ENCODE data around the gene SPATA13.
A peak's percentile ranks its signal among the peaks of the same experiment; 100 is the strongest.

SPATA13 gene

GRCh38 chr13:24251525-24251924, 91.0 kb downstream of the SPATA13 start:
- peak in 2 of 3 experiments; percentile 68 to 70 for DNase-seq (ENCODE audit: low read depth in 3 of 3)

GRCh38 chr13:24252136-24252535, 91.6 kb downstream of the SPATA13 start:
- DNase-seq (ENCODE audit: low read depth in 3 of 3), result no peak

- DNase-seq (ENCODE audit: low read depth in 3 of 3), result no peak
Measured at GRCh38 chr13:24253520-24254145, 93.1 kb downstream of the SPATA13 start.

GRCh38 chr13:24254146-24254841, 93.8 kb downstream of the SPATA13 start:
- DNase-seq (ENCODE audit: low read depth in 3 of 3), result peak in 1 of 3 experiments; percentile 41

- DNase-seq (ENCODE audit: low read depth in 3 of 3), result no peak
Measured at GRCh38 chr13:24257497-24257896, 97.0 kb downstream of the SPATA13 start.

GRCh38 chr13:24261566-24261965, 101.0 kb downstream of the SPATA13 start:
- DNase-seq (ENCODE audit: low read depth in 3 of 3), result no peak

- no peak for DNase-seq (ENCODE audit: low read depth in 3 of 3)
Measured at GRCh38 chr13:24263632-24264031, 103.1 kb downstream of the SPATA13 start.

- DNase-seq (ENCODE audit: low read depth in 3 of 3), result peak in 2 of 3 experiments; percentile 60 to 75
Measured at GRCh38 chr13:24264976-24265375, 104.5 kb downstream of the SPATA13 start.

- DNase-seq (ENCODE audit: low read depth in 3 of 3), result no peak
Measured at GRCh38 chr13:24265453-24265852, 104.9 kb downstream of the SPATA13 start.

GRCh38 chr13:24267274-24267673, 106.8 kb downstream of the SPATA13 start:
- no peak for DNase-seq (ENCODE audit: low read depth in 3 of 3)

GRCh38 chr13:24267801-24268200, 107.3 kb downstream of the SPATA13 start:
- no peak for DNase-seq (ENCODE audit: low read depth in 3 of 3)

- DNase-seq (ENCODE audit: low read depth in 3 of 3), result no peak
Measured at GRCh38 chr13:24269821-24270220, 109.3 kb downstream of the SPATA13 start.

- DNase-seq (ENCODE audit: low read depth in 3 of 3), result peak in 1 of 3 experiments; percentile 46
Measured at GRCh38 chr13:24270639-24271141, 110.2 kb downstream of the SPATA13 start.

GRCh38 chr13:24271231-24271600, 110.7 kb downstream of the SPATA13 start:
- DNase-seq (ENCODE audit: low read depth in 3 of 3), result no peak

- peak in 1 of 3 experiments; percentile 47 for DNase-seq (ENCODE audit: low read depth in 3 of 3)
Measured at GRCh38 chr13:24271601-24272451, 111.3 kb downstream of the SPATA13 start.

- no peak for DNase-seq (ENCODE audit: low read depth in 3 of 3)
Measured at GRCh38 chr13:24272452-24273161, 112.1 kb downstream of the SPATA13 start.

- no peak for DNase-seq (ENCODE audit: low read depth in 3 of 3)
Measured at GRCh38 chr13:24273926-24274325, 113.4 kb downstream of the SPATA13 start.

GRCh38 chr13:24274452-24275021, 114.0 kb downstream of the SPATA13 start:
- peak in 2 of 3 experiments; percentile 59 to 71 for DNase-seq (ENCODE audit: low read depth in 3 of 3)

GRCh38 chr13:24275041-24275440, 114.5 kb downstream of the SPATA13 start:
- no peak for DNase-seq (ENCODE audit: low read depth in 3 of 3)

- DNase-seq (ENCODE audit: low read depth in 3 of 3), result no peak
Measured at GRCh38 chr13:24276306-24276705, 115.8 kb downstream of the SPATA13 start.

- no peak for DNase-seq (ENCODE audit: low read depth in 3 of 3)
Measured at GRCh38 chr13:24276861-24277260, 116.3 kb downstream of the SPATA13 start.
